ACHN (cell line): Measurements from ENCODE around the gene TMC2.

ENCODE experiments used
- DNase-seq: peaks from one replicate; pipeline ENCODE4 v3.0.0-alpha.2; 2015
- in situ Hi-C: cut with HindIII; loops from 2 replicates; pipeline ENCODE4 v1.10.0; 2017; ENCODE audit warnings: low sequenced_read_pairs, low pct_ligation_motif_present, low pct_unique_long_range_greater_than_20kb

TMC2 gene

GRCh38 chr20:2610941-2611720, 74.8 kb downstream of the TMC2 start:
- in situ Hi-C loops = no loop called here
- no peak for DNase-seq

GRCh38 chr20:2612073-2612472, 75.7 kb downstream of the TMC2 start:
- in situ Hi-C loops = no loop called here
- no peak for DNase-seq

- DNase-seq = no peak
- in situ Hi-C loops = no loop called here
Measured at GRCh38 chr20:2616634-2617033, 80.3 kb downstream of the TMC2 start.

GRCh38 chr20:2617099-2617714, 80.8 kb downstream of the TMC2 start:
- no peak for DNase-seq

GRCh38 chr20:2618815-2619214, 82.4 kb downstream of the TMC2 start:
- in situ Hi-C loops = no loop called here
- DNase-seq = no peak

More at GRCh38 chr20:2617099-2617714, 80.8 kb downstream of the TMC2 start:
- in situ Hi-C loops = no loop called here

GRCh38 chr20:2619337-2619736, 83.0 kb downstream of the TMC2 start:
- DNase-seq = no peak
- in situ Hi-C loops = no loop called here

- DNase-seq = peak; percentile 64
- in situ Hi-C loops = no loop called here
Measured at GRCh38 chr20:2619961-2620595, 83.7 kb downstream of the TMC2 start.

- DNase-seq = no peak
- in situ Hi-C loops = no loop called here
Measured at GRCh38 chr20:2624190-2624589, 87.8 kb downstream of the TMC2 start.

GRCh38 chr20:2625062-2625461, 88.7 kb downstream of the TMC2 start:
- in situ Hi-C loops = no loop called here

GRCh38 chr20:2626853-2627541, 90.6 kb downstream of the TMC2 start:
- in situ Hi-C loops = no loop called here
- peak; percentile 97 for DNase-seq

More at GRCh38 chr20:2625062-2625461, 88.7 kb downstream of the TMC2 start:
- DNase-seq = no peak

GRCh38 chr20:2631228-2631627, 94.9 kb downstream of the TMC2 start:
- peak; percentile 43 for DNase-seq
- in situ Hi-C loops = no loop called here

- no peak for DNase-seq
- in situ Hi-C loops = no loop called here
Measured at GRCh38 chr20:2633381-2633780, 97.0 kb downstream of the TMC2 start.

- DNase-seq = no peak
- in situ Hi-C loops = no loop called here
Measured at GRCh38 chr20:2637246-2637645, 100.9 kb downstream of the TMC2 start.

GRCh38 chr20:2640260-2640659, 103.9 kb downstream of the TMC2 start:
- no peak for DNase-seq
- in situ Hi-C loops = no loop called here

- in situ Hi-C loops = no loop called here
- no peak for DNase-seq
Measured at GRCh38 chr20:2640899-2641298, 104.5 kb downstream of the TMC2 start.

GRCh38 chr20:2643708-2644107, 107.3 kb downstream of the TMC2 start:
- DNase-seq = no peak

GRCh38 chr20:2651772-2652723, 115.7 kb downstream of the TMC2 start, which contains the start of gene NOP56:
NOP56 (plus strand) TSS chr20:2652632; CDS start chr20:2652661, 29 bp downstream.
- peak; percentile 87 for DNase-seq
- in situ Hi-C loops = no loop called here

More at GRCh38 chr20:2643708-2644107, 107.3 kb downstream of the TMC2 start:
- in situ Hi-C loops = no loop called here
